Hematopoietic multipotent progenitor cell treated with erythropoietin and hydrocortisone succinate and interleukin-3 and kit ligand, for 15 days (in vitro differentiated cells): Measurements from ENCODE around the gene C12orf60.
"Not testable (repeated sequence)": the region's sequence is repeated elsewhere in the genome, so short reads cannot be mapped to it uniquely, and the experiment has no call there.

Source experiments
- DNase-seq: peaks from one replicate; pipeline ENCODE4 v3.0.0-alpha.2; 2015; ENCODE audit warnings: low spot score

The C12orf60 gene

DNA sequence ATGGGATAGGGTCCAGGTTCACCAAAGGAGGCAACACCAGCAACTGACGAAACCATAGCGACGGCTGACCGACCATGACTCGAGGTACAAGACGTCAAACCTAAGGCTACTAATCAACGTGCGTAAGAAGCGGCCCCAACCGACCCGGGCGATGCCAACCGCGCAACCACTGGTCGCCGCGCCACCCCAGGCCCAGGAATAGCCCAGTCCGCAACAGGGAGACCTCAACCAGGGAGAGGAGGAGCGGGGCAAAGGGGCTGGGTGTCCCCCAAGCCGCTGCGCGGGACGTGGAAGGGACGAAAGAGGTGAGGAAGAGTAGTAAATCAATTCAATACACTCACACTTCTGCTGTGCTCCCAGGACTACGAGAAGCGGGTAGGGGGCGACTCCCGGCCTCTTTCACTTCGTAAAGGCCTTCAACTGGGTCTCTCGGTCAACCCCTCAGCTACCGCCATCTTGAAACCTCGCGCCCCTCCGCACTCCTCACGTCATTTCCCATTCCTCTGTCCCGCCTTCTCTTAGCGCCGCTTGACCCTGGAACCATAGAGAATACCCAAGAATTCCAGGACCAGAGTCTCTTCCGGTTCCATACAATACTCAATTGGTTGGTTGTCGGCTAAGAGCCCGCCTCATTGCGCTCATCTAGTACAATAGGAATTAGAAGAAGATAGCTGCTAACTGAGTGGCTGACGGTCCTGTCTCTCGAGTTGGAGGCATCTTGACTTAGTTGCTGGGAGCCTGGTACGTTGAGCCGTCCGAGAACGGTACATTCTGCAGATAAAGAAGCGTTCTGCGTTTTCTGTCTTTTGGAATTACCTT lies at the start of gene C12orf60, which contains the start of gene WBP11:
Gene C12orf60, plus strand, starts transcription at position 660 of the 819 bp plus-strand sequence. CDS start 19,266 bp downstream, outside the sequence.
Gene WBP11, minus strand, starts transcription at position 468 of the 819 bp plus-strand sequence. CDS start 2,095 bp downstream, outside the sequence.
- peak; percentile 92 for DNase-seq

DNA sequence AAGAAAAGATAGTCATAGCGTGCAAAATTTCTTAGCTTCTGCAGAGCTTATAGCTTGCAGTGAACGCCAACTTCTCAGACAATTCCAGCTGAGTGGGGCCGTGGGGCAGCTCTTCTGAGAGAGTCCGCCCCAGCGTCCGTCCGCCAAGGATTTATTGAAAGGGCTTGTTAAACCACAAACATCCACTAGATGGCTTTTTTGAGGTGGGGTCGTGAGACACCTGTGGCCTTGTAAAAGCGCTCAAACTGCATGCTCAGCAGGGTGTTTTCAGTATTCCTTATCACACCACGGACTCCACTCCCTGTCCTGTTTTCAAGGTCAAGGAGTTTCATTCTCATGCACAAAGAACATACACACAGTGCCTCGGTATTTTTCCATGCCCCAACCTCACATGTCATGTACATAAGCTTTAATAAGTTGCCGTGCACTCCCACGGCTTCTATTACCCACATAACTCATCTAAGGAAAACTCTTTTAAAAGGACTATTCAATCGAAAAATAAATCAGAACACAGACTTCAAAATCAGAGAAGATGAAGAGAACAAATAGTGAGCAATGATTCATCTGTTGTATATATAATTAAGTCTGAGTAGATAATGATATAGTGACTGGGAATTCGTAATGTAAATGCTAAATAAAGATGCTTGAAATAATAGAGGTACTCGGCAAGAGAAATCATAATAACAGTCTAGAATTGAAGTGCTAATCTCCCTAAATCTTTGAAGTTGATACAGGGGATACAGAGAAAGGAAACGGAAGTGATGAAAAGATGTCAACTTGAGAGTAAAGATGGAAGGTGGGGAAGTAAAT lies 46.9 kb upstream of the C12orf60 start:
- no peak for DNase-seq

- DNase-seq = not testable (repeated sequence)
These were observed 43.7 kb upstream of the C12orf60 start for GRCh38 chr12:14759711-14760280.

DNA sequence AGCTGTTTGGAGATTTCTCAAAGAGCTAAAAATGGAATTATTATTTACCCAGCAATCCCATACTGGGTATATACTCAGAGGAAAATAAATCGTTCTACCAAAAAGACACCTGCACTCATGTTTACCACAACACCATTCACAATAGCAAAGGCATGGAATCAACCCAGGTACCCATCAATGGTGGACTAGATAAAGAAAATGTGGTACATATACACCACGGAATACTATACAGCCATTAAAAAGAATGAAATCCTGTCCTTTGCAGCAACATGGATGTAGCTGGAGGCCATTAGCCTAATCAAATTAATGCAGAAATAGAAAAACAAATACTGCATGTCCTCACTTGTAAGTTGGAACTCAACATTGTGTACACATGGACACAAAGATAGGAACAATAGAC lies 38.1 kb upstream of the C12orf60 start:
- no peak for DNase-seq

DNA sequence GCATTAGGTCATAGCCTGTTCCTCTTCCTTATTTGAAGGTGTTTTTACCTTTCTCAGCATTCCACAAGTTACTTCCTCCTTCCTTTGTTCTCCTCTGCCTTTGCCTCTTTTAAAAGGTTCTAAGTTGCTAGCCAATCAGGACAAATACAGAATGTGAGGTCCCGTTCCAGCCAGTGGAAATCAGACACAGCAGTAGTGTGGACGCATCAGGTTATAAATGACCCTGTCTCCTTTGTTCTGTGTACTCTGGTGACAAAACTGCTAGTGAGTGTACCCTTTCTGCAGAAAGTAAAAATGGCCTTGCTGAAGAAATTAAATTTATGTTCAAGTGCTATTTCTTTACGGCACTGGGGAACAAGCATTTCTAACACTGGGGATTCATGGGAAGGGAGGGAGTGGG lies 37.5 kb upstream of the C12orf60 start:
- DNase-seq = not testable (repeated sequence)

DNA sequence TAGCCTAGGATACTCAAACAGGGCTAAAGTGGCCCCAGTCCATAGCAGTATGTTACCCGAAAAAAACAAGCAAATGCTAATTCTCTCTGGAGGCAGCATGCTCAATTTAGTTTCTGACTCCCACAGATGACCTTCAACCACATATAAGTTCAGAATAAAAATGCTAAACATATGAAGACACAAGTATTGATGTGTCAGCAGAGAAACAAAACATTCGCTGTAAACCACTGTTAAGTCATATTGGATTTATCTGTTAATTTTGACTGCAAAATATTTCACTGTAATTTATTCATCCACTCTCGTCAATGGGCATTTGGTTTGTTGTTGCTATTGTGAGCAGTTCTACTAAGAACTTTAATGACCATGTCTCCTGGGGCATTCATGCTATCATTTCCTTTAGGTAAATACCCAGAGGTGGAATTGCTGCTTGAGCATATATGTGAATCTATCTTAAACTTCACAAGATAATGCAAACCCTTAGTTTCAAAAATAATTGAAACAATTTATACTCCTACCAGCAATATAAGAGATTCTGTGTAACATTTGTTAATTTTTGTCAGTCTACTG lies 36.7 kb upstream of the C12orf60 start:
- no peak for DNase-seq

DNA sequence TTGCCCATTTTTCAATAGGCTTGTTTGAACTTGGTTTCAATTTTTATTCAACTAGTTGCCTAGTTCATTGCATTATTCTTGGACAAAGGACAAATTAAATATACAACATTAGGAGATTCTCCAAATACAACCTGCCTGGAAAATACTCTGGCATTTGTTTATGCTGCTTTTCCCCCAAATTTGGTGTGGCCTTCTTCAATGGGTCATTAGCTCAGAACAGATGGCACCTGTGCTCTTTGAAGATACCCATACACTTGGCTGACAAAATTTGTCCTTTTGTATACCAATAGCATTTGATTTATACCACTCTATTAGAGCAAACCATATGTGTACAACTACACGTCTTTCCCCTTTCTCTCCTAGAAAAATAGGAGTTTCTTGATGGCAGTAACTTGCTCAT lies 35.9 kb upstream of the C12orf60 start:
- no peak for DNase-seq

- no peak for DNase-seq
These were observed 34.6 kb upstream of the C12orf60 start for GRCh38 chr12:14768823-14769405.

- no peak for DNase-seq
These were observed 34.0 kb upstream of the C12orf60 start for GRCh38 chr12:14769466-14769968.

DNA sequence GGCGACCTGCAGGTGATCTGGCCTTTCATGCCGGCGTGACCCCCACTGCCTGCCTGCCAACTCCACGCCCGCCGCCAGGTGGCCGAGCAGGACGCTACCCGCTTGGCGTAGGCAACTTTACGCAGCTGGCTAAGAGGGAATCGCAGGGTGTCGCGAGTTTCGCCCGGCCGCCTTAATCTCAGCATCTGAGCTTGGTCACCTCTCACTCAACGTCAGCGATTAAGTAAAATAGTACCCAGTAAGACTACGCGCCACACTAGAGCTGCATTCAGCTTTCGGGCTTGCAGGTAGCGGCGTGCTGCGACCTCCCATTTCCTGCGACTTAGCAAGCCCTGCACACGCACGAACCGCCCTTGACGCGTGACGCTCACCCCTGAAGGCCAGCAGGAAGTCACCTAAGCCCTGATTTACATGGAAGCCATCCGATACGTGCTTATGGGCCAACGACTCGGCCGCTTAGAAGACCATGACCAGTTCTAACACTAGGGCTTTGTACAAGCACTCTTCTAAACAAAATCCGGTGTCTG lies 33.4 kb upstream of the C12orf60 start:
- peak; percentile 77 for DNase-seq

- peak; percentile 88 for DNase-seq
These were observed 32.7 kb upstream of the C12orf60 start for GRCh38 chr12:14770496-14771461.

GRCh38 chr12:14771651-14772137 lies 31.8 kb upstream of the C12orf60 start:
- peak; percentile 19 for DNase-seq

GRCh38 chr12:14772946-14773345 lies 30.5 kb upstream of the C12orf60 start:
- no peak for DNase-seq

GRCh38 chr12:14773685-14774073 lies 29.8 kb upstream of the C12orf60 start:
- no peak for DNase-seq

GRCh38 chr12:14774074-14774905 lies 29.2 kb upstream of the C12orf60 start:
- DNase-seq = peak; percentile 95

GRCh38 chr12:14774906-14775635 lies 28.4 kb upstream of the C12orf60 start:
- peak; percentile 45 for DNase-seq

GRCh38 chr12:14775636-14775980 lies 27.9 kb upstream of the C12orf60 start:
- no peak for DNase-seq

GRCh38 chr12:14776236-14776961 lies 27.1 kb upstream of the C12orf60 start:
- DNase-seq = peak; percentile 33
